ENCODE measurements around the gene RARRES1.

- TF ChIP-seq CTCF (conservative IDR thresholded peaks at IDR 0.05) (no peak), ZFX (IDR thresholded peaks at IDR 0.05) (no peak)
Observed at GRCh38 chr3:158749526-158749925, 17.3 kb upstream of the RARRES1 start.
